Stomach (tissue), 9 donors: ENCODE data around the gene AGAP3. TPM values are rescaled to one million over a fixed set of nuclear protein-coding genes. Genes with fewer than 3 reads are reported as not detected.

Experiments
- DNase-seq, 2 donors: peaks; one replicate each; pipeline versions ENCODE4 v3.0.0 to v3.0.0-alpha.2; 2013 to 2019
- H3K27ac ChIP-seq, 5 donors: fragments of 200-600 bp in 4 of 5; sonication (generic) in 4 of 5; one replicate each; pipeline ENCODE4 v1.5.1; 2013 to 2019; ENCODE audit warnings: mild to moderate bottlenecking in 1 of 5, moderate library complexity in 1 of 5
- H3K27me3 ChIP-seq, 3 donors: fragments of 200-600 bp; sonication (generic); one replicate each; pipeline ENCODE4 v1.5.1; 2017 to 2019; ENCODE audit warnings: mixed run types in 1 of 3
- H3K36me3 ChIP-seq, 4 donors: fragments of 200-600 bp; sonication (generic); 1 replicate in 3 of 4; 2 replicates in 1 of 4; pipeline ENCODE4 v1.5.1; 2016 to 2019
- H3K4me1 ChIP-seq, 4 donors: fragments of 200-600 bp; sonication (generic); one replicate each; pipeline ENCODE4 v1.5.1; 2016 to 2019
- H3K4me3 ChIP-seq, 4 donors: fragments of 200-600 bp; sonication (generic) in 3 of 4; one replicate each; pipeline ENCODE4 v1.5.1; 2016 to 2019; ENCODE audit warnings: mild to moderate bottlenecking in 1 of 4
- H3K9me3 ChIP-seq, 4 donors: fragments of 200-600 bp; sonication (generic); one replicate each; pipeline ENCODE4 v1.5.1; 2016 to 2019
- CTCF ChIP-seq, 7 experiments: fragments of 450-650 bp in 4 of 7; fragments of 200-600 bp in 3 of 7; sonication (generic) in 3 of 7; IDR thresholded peaks; one replicate each; pipeline ENCODE4 v1.5.1; 2016 to 2019; ENCODE audit warnings: antibody characterized with exemption in 7 of 7, control low read depth in 2 of 7, mild to moderate bottlenecking in 1 of 7
- EP300 ChIP-seq: sonication (generic); formaldehyde crosslinking; IDR thresholded peaks from one replicate; pipeline ENCODE4 v1.6.1; 2017; ENCODE audit warnings: antibody characterized with exemption
- POLR2A ChIP-seq, 4 donors: fragments of 450-650 bp; IDR thresholded peaks; one replicate each; pipeline ENCODE4 v1.6.1; 2016; ENCODE audit warnings: antibody characterized with exemption in 4 of 4, control low read depth in 2 of 4, mild to moderate bottlenecking in 1 of 4, moderate library complexity in 1 of 4
- POLR2AphosphoS5 ChIP-seq, 3 donors: sonication (generic); formaldehyde crosslinking; IDR thresholded peaks; one replicate each; pipeline ENCODE4 v1.6.1; 2016; ENCODE audit warnings: antibody characterized with exemption in 3 of 3
- WGBS, 5 donors: extraction: QIAGEN DNeasy Blood & Tissue Kit in 3 of 5; methylation state at CpG; one replicate each; pipeline versions ENCODE4 v1.1.5 to v1.1.7; 2013 to 2018; 5-methylcytosine and 5-hydroxymethylcytosine counted together
- intact Hi-C: fragments of 100-400 bp; cut with DNase I; formaldehyde crosslinking; loops from one replicate; pipeline ENCODE4 v1.15.1; 2023; ENCODE audit warnings: low total_unique reads
- polyA plus RNA-seq, 3 donors: library from polyadenylated mRNA; stranded (reverse); fragments of 200-250 nt; gene quantifications; one replicate each; pipeline ENCODE4 v1.2.3, GENCODE V29; 2013
- total RNA-seq, 5 donors: library from RNA; depleted of rRNA; stranded (reverse); fragments of >200 nt; gene quantifications; one replicate each; pipeline versions ENCODE4 v1.1.0 to v1.2.3, GENCODE V29; 2014 to 2016
- donor health status: healthy with polysubstance abuse.
- donor health status: Bipolar disorder and iron deficiency.
- donor health status: healthy.

The AGAP3 gene
- total and polyA plus RNA-seq, 8 donors = 32.5 to 342 (median 53.3) TPM

- Histone ChIP-seq H3K4me3 (no peak overlapping the region), H3K27ac (no peak overlapping the region), H3K4me1 (no peaks in the 10 kb centered on the region), H3K27me3 (peaks cover 0 to 29% (median 0%) of the 10 kb centered on the region in 3 donors), H3K36me3 (no peaks in the 10 kb centered on the region), H3K9me3 (no peaks in the 10 kb centered on the region)
- WGBS, 5 donors = 52 to 63% (median 57%) methylated on average over 5 of the region's 5 CpGs
- intact Hi-C loops = no loop called here
- DNase-seq = no peak
- no peak for TF ChIP-seq POLR2A (IDR thresholded peaks at IDR 0.05)
- no peak for TF ChIP-seq CTCF (IDR thresholded peaks at IDR 0.05)
- TF ChIP-seq POLR2AphosphoS5 (IDR thresholded peaks at IDR 0.05) = no peak
- TF ChIP-seq EP300 = no peak
Observed at GRCh38 chr7:151188252-151188542, 101.9 kb downstream of the AGAP3 start.

GRCh38 chr7:151189038-151189437, 102.8 kb downstream of the AGAP3 start:
- Histone ChIP-seq H3K36me3 (no peaks in the 10 kb centered on the region), H3K27me3 (peaks cover 0 to 27% (median 0%) of the 10 kb centered on the region in 3 donors), H3K27ac (no peak overlapping the region), H3K9me3 (no peaks in the 10 kb centered on the region), H3K4me3 (no peak overlapping the region), H3K4me1 (no peaks in the 10 kb centered on the region)
- WGBS, 5 donors = 63 to 75% (median 64%) methylated on average over 4 of the region's 4 CpGs
- no peak for DNase-seq
- intact Hi-C loops = no loop called here
- no peak for TF ChIP-seq EP300
- no peak for TF ChIP-seq POLR2A (IDR thresholded peaks at IDR 0.05)
- no peak for TF ChIP-seq CTCF (IDR thresholded peaks at IDR 0.05)
- TF ChIP-seq POLR2AphosphoS5 (IDR thresholded peaks at IDR 0.05) = no peak

GRCh38 chr7:151191544-151191943, 105.3 kb downstream of the AGAP3 start:
- 69 to 79% (median 75%) methylated on average over 6 to 12 of the region's 12 CpGs for WGBS, 5 donors

GRCh38 chr7:151192002-151192539, 105.8 kb downstream of the AGAP3 start:
- H3K9me3 ChIP-seq = no peaks in the 10 kb centered on the region
- H3K27ac ChIP-seq = no peak overlapping the region
- 93 to 95% (median 95%) methylated on average over 7 to 23 of the region's 23 CpGs for WGBS, 5 donors
- no peak overlapping the region for H3K4me3 ChIP-seq
- peaks cover 0 to 46% (median 0%) of the 10 kb centered on the region in 3 donors for H3K27me3 ChIP-seq
- no peaks in the 10 kb centered on the region for H3K4me1 ChIP-seq
- intact Hi-C loops = no loop called here
- no peak for TF ChIP-seq POLR2A (IDR thresholded peaks at IDR 0.05)
- no peak for TF ChIP-seq CTCF (IDR thresholded peaks at IDR 0.05)
- no peak for TF ChIP-seq POLR2AphosphoS5 (IDR thresholded peaks at IDR 0.05)
- no peak for TF ChIP-seq EP300
- DNase-seq = no peak
- no peaks in the 10 kb centered on the region for H3K36me3 ChIP-seq

More at GRCh38 chr7:151191544-151191943, 105.3 kb downstream of the AGAP3 start:
- intact Hi-C loops = no loop called here
- Histone ChIP-seq H3K9me3 (no peaks in the 10 kb centered on the region), H3K27ac (no peak overlapping the region), H3K4me3 (no peak overlapping the region), H3K4me1 (no peaks in the 10 kb centered on the region), H3K36me3 (no peaks in the 10 kb centered on the region), H3K27me3 (peaks cover 0 to 48% (median 0%) of the 10 kb centered on the region in 3 donors)
- TF ChIP-seq POLR2A (IDR thresholded peaks at IDR 0.05) (no peak), POLR2AphosphoS5 (IDR thresholded peaks at IDR 0.05) (no peak), EP300 (no peak), CTCF (IDR thresholded peaks at IDR 0.05) (no peak)
- DNase-seq = no peak
